Measurements from ENCODE around the gene KRT10. TPM values are rescaled to one million over a fixed set of nuclear protein-coding genes. Genes with fewer than 3 reads are reported as not detected.
A peak's percentile ranks its signal among the peaks of the same experiment; 100 is the strongest.
"Not testable (repeated sequence)": the region's sequence is repeated elsewhere in the genome, so short reads cannot be mapped to it uniquely, and the experiment has no call there.

KRT10 gene
- polyA plus RNA-seq, 3 donors = 33.0 to 44.7 (median 41.0) TPM

GRCh38 chr17:40836020-40836419 is 13.6 kb upstream of the KRT10 start:
- DNase-seq (ENCODE audit: low read depth in 3 of 3, low spot score in 2 of 3) = no peak

GRCh38 chr17:40833882-40834281 is 11.5 kb upstream of the KRT10 start:
- DNase-seq (ENCODE audit: low read depth in 3 of 3, low spot score in 2 of 3) = no peak

GRCh38 chr17:40832840-40833239 is 10.4 kb upstream of the KRT10 start:
- no peak for DNase-seq (ENCODE audit: low read depth in 3 of 3, low spot score in 2 of 3)

GRCh38 chr17:40830085-40830776 is 7.8 kb upstream of the KRT10 start:
- no peak for DNase-seq (ENCODE audit: low read depth in 3 of 3, low spot score in 2 of 3)

GRCh38 chr17:40828454-40829044 is 6.1 kb upstream of the KRT10 start:
- no peak for DNase-seq (ENCODE audit: low read depth in 3 of 3, low spot score in 2 of 3)

GRCh38 chr17:40827746-40828453 is 5.5 kb upstream of the KRT10 start:
- DNase-seq (ENCODE audit: low read depth in 3 of 3, low spot score in 2 of 3) = no peak

- DNase-seq (ENCODE audit: low read depth in 3 of 3, low spot score in 2 of 3) = peak in 2 of 3 donors; percentile 25 to 36
Measured at GRCh38 chr17:40825599-40825998, 3.2 kb upstream of the KRT10 start.

- no peak for DNase-seq (ENCODE audit: low read depth in 3 of 3, low spot score in 2 of 3)
Measured at GRCh38 chr17:40824015-40824832, 1.8 kb upstream of the KRT10 start.

- no peak for DNase-seq (ENCODE audit: low read depth in 3 of 3, low spot score in 2 of 3)
Measured at GRCh38 chr17:40821536-40821935, 878 bp downstream of the KRT10 start.

- no peak for DNase-seq (ENCODE audit: low read depth in 3 of 3, low spot score in 2 of 3)
Measured at GRCh38 chr17:40820228-40820838, 2.1 kb downstream of the KRT10 start.

- DNase-seq (ENCODE audit: low read depth in 3 of 3, low spot score in 2 of 3) = peak in 2 of 3 donors; percentile 4 to 12
Measured at GRCh38 chr17:40819528-40820125, 2.8 kb downstream of the KRT10 start.

- DNase-seq (ENCODE audit: low read depth in 3 of 3, low spot score in 2 of 3) = peak in 2 of 3 donors; percentile 27 to 45
Measured at GRCh38 chr17:40818733-40819527, 3.5 kb downstream of the KRT10 start.

- DNase-seq (ENCODE audit: low read depth in 3 of 3, low spot score in 2 of 3) = peak in 1 of 3 donors; percentile 25
Measured at GRCh38 chr17:40818343-40818732, 4.1 kb downstream of the KRT10 start.

- no peak for DNase-seq (ENCODE audit: low read depth in 3 of 3, low spot score in 2 of 3)
Measured at GRCh38 chr17:40817103-40817682, 5.2 kb downstream of the KRT10 start.

- no peak for DNase-seq (ENCODE audit: low read depth in 3 of 3, low spot score in 2 of 3)
Measured at GRCh38 chr17:40816569-40816968, 5.8 kb downstream of the KRT10 start.

GRCh38 chr17:40815381-40815780 is 7.0 kb downstream of the KRT10 start:
- no peak for DNase-seq (ENCODE audit: low read depth in 3 of 3, low spot score in 2 of 3)

GRCh38 chr17:40814657-40815056 is 7.8 kb downstream of the KRT10 start:
- not testable (repeated sequence) for DNase-seq (ENCODE audit: low read depth in 3 of 3, low spot score in 2 of 3)

- no peak for DNase-seq (ENCODE audit: low read depth in 3 of 3, low spot score in 2 of 3)
Measured at GRCh38 chr17:40813804-40814203, 8.6 kb downstream of the KRT10 start.

- DNase-seq (ENCODE audit: low read depth in 3 of 3, low spot score in 2 of 3) = no peak
Measured at GRCh38 chr17:40812639-40813038, 9.8 kb downstream of the KRT10 start.

All from right renal cortex interstitium (tissue), 3 donors.